Natural killer cell treated with Interleukin-12 subunit alpha and Interleukin-12 subunit beta and Interleukin-15 and Interleukin-18, amount 100 ng/mL, for 72 hours (primary cell): ENCODE data around the gene NELFB. TPM values are rescaled to one million over a fixed set of nuclear protein-coding genes. Genes with fewer than 3 reads are reported as not detected.
A peak's percentile ranks its signal among the peaks of the same experiment; 100 is the strongest.

Experiments used
- ATAC-seq, 2 donors: fragments of 150-1000 bp; cut with Tn5 transposase in 1 of 2; sonication (Bioruptor Pico), chemical (Tn5 transposase) in 1 of 2; 2 replicates each; pipeline ENCODE4 v1.10.0; 2021
- DNase-seq: peaks from one replicate; pipeline ENCODE4 v3.0.0; 2022; ENCODE audit warnings: low spot score
- H3K27ac Mint-ChIP-seq, 2 donors: 1 replicate in 1 of 2; 2 replicates in 1 of 2; pipeline ENCODE4 v1.8.0; 2022; ENCODE audit warnings: mixed read lengths in 2 of 2, mild to moderate bottlenecking in 1 of 2, moderate library complexity in 1 of 2
- H3K27me3 Mint-ChIP-seq, 2 donors: 1 replicate in 1 of 2; 2 replicates in 1 of 2; pipeline ENCODE4 v1.8.0; 2022; ENCODE audit warnings: mixed read lengths in 2 of 2
- H3K36me3 Mint-ChIP-seq: one replicate; pipeline ENCODE4 v1.8.0; 2022; ENCODE audit warnings: mixed read lengths
- H3K4me1 Mint-ChIP-seq, 2 donors: 1 replicate in 1 of 2; 2 replicates in 1 of 2; pipeline ENCODE4 v1.8.0; 2022; ENCODE audit warnings: low read depth in 2 of 2, mixed read lengths in 2 of 2, mild to moderate bottlenecking in 1 of 2
- H3K4me3 Mint-ChIP-seq: one replicate; pipeline ENCODE4 v1.8.0; 2022; ENCODE audit warnings: mixed read lengths
- H3K9me3 Mint-ChIP-seq: 2 replicates; pipeline ENCODE4 v1.8.0; 2022; ENCODE audit warnings: mixed read lengths
- total RNA-seq, 2 donors: library from RNA; stranded (reverse); gene quantifications; one replicate each; pipeline ENCODE4 v1.2.3, GENCODE V29; 2022

Gene NELFB
- total RNA-seq, 2 donors from 2014 or later = 58.8 to 90.3 TPM

GRCh38 chr9:137219757-137220316, 35.3 kb upstream of the NELFB start:
- Mint-ChIP-seq H3K9me3 (no peaks in the 10 kb centered on the region), H3K4me3 (no peak overlapping the region), H3K36me3 (no peaks in the 10 kb centered on the region), H3K27ac (no peak overlapping the region), H3K27me3 (no peaks in the 10 kb centered on the region), H3K4me1 (peaks cover 0 to 3% of the 10 kb centered on the region in 2 donors)
- DNase-seq (no peak), ATAC-seq (no peak)

GRCh38 chr9:137220317-137221094, 34.6 kb upstream of the NELFB start:
- no peak for DNase-seq
- Mint-ChIP-seq H3K27ac (no peak overlapping the region), H3K4me1 (peaks cover 0 to 3% of the 10 kb centered on the region in 2 donors), H3K9me3 (no peaks in the 10 kb centered on the region), H3K36me3 (no peaks in the 10 kb centered on the region), H3K4me3 (no peak overlapping the region), H3K27me3 (no peaks in the 10 kb centered on the region)
- ATAC-seq = no peak

- no peak for ATAC-seq
- no peak overlapping the region for H3K4me3 Mint-ChIP-seq
- no peak overlapping the region for H3K27ac Mint-ChIP-seq
- H3K4me1 Mint-ChIP-seq = peaks cover 0 to 3% of the 10 kb centered on the region in 2 donors
- H3K27me3 Mint-ChIP-seq = no peaks in the 10 kb centered on the region
- no peaks in the 10 kb centered on the region for H3K36me3 Mint-ChIP-seq
- no peak for DNase-seq
- no peaks in the 10 kb centered on the region for H3K9me3 Mint-ChIP-seq
These were observed 34.0 kb upstream of the NELFB start for GRCh38 chr9:137221095-137221505.

- peaks cover 0 to 3% of the 10 kb centered on the region in 2 donors for H3K4me1 Mint-ChIP-seq
- no peaks in the 10 kb centered on the region for H3K27me3 Mint-ChIP-seq
- ATAC-seq = no peak
- DNase-seq = no peak
- H3K27ac Mint-ChIP-seq = no peak overlapping the region
- H3K4me3 Mint-ChIP-seq = no peak overlapping the region
- no peaks in the 10 kb centered on the region for H3K36me3 Mint-ChIP-seq
- H3K9me3 Mint-ChIP-seq = no peaks in the 10 kb centered on the region
These were observed 33.5 kb upstream of the NELFB start for GRCh38 chr9:137221506-137222111.

GRCh38 chr9:137222190-137223077, 32.7 kb upstream of the NELFB start, which contains the start of gene RNF208:
RNF208 (minus strand) TSS chr9:137222240; CDS start chr9:137221212, 1,028 bp downstream.
- DNase-seq (no peak), ATAC-seq (no peak)
- Mint-ChIP-seq H3K9me3 (no peaks in the 10 kb centered on the region), H3K4me3 (peak within 1 kb of the TSS; percentile 75), H3K27me3 (peaks cover 0 to 2% of the 10 kb centered on the region in 2 donors), H3K27ac (peak within 1 kb of the TSS; percentile 21 to 71), H3K36me3 (no peaks in the 10 kb centered on the region), H3K4me1 (peaks cover under 1 to 3% of the 10 kb centered on the region in 2 donors)

- Mint-ChIP-seq H3K36me3 (no peaks in the 10 kb centered on the region), H3K9me3 (no peaks in the 10 kb centered on the region), H3K27ac (peak overlapping the region; percentile 21 to 71), H3K4me3 (peak overlapping the region; percentile 75), H3K27me3 (peaks cover 3 to 7% of the 10 kb centered on the region in 2 donors), H3K4me1 (peaks cover 5 to 6% of the 10 kb centered on the region in 2 donors)
- peak; percentile 99 for DNase-seq
- ATAC-seq = peak; percentile 96 to 97
These were observed 31.8 kb upstream of the NELFB start for GRCh38 chr9:137223078-137223970.

- H3K27ac Mint-ChIP-seq = no peak within 1 kb of the TSS
- ATAC-seq = no peak
- peaks cover 3 to 7% of the 10 kb centered on the region in 2 donors for H3K27me3 Mint-ChIP-seq
- peaks cover 5 to 6% of the 10 kb centered on the region in 2 donors for H3K4me1 Mint-ChIP-seq
- no peak for DNase-seq
- no peaks in the 10 kb centered on the region for H3K9me3 Mint-ChIP-seq
- peak within 1 kb of the TSS; percentile 75 for H3K4me3 Mint-ChIP-seq
- no peaks in the 10 kb centered on the region for H3K36me3 Mint-ChIP-seq
These were observed 30.1 kb upstream of the NELFB start, which contains the start of gene CYSRT1 for GRCh38 chr9:137224830-137225694. CYSRT1 (plus strand) TSS chr9:137225174; CDS start chr9:137225622, 448 bp downstream.

GRCh38 chr9:137225699-137226331, 29.3 kb upstream of the NELFB start:
- no peak overlapping the region for H3K27ac Mint-ChIP-seq

GRCh38 chr9:137226338-137227053, 28.6 kb upstream of the NELFB start:
- Mint-ChIP-seq H3K9me3 (no peaks in the 10 kb centered on the region), H3K4me1 (peaks cover 5 to 6% of the 10 kb centered on the region in 2 donors), H3K36me3 (no peaks in the 10 kb centered on the region), H3K27ac (no peak overlapping the region), H3K27me3 (peaks cover 3 to 7% of the 10 kb centered on the region in 2 donors), H3K4me3 (no peak overlapping the region)
- DNase-seq (no peak), ATAC-seq (no peak)

More at GRCh38 chr9:137225699-137226331, 29.3 kb upstream of the NELFB start:
- H3K4me1 Mint-ChIP-seq = peaks cover 5 to 6% of the 10 kb centered on the region in 2 donors
- H3K27me3 Mint-ChIP-seq = peaks cover 3 to 7% of the 10 kb centered on the region in 2 donors
- H3K4me3 Mint-ChIP-seq = no peak overlapping the region
- no peaks in the 10 kb centered on the region for H3K9me3 Mint-ChIP-seq
- no peak for DNase-seq
- ATAC-seq = no peak
- no peaks in the 10 kb centered on the region for H3K36me3 Mint-ChIP-seq

GRCh38 chr9:137227054-137227852, 27.9 kb upstream of the NELFB start, which contains the start of gene RNF224:
RNF224 (plus strand) TSS chr9:137227502; CDS start chr9:137228336, 834 bp downstream.
- no peak within 1 kb of the TSS for H3K27ac Mint-ChIP-seq

More at GRCh38 chr9:137227054-137227852, 27.9 kb upstream of the NELFB start, which contains the start of gene RNF224:
- peaks cover 5 to 6% of the 10 kb centered on the region in 2 donors for H3K4me1 Mint-ChIP-seq
- DNase-seq (peak; percentile 78), ATAC-seq (peak; percentile 26 to 34)
- no peaks in the 10 kb centered on the region for H3K9me3 Mint-ChIP-seq
- H3K27me3 Mint-ChIP-seq = peaks cover 3 to 7% of the 10 kb centered on the region in 2 donors
- H3K36me3 Mint-ChIP-seq = no peaks in the 10 kb centered on the region
- H3K4me3 Mint-ChIP-seq = no peak within 1 kb of the TSS
